CMK (cell line): Measurements from ENCODE around the gene PTH2R.
A peak's percentile ranks its signal among the peaks of the same experiment; 100 is the strongest.
"Not testable (repeated sequence)": the region's sequence is repeated elsewhere in the genome, so short reads cannot be mapped to it uniquely, and the experiment has no call there.

Source experiments
- DNase-seq: peaks from one replicate; pipeline ENCODE4 v3.0.0-alpha.2; 2010; ENCODE audit warnings: low read depth

PTH2R gene

GRCh38 chr2:208406474-208407451, at the start of gene PTH2R:
Gene PTH2R (plus strand): TSS chr2:208406792. CDS start chr2:208407044, 252 bp downstream.
- no peak for DNase-seq

GRCh38 chr2:208356846-208357574, 49.6 kb upstream of the PTH2R start:
- DNase-seq: no peak

GRCh38 chr2:208358758-208359631, 47.6 kb upstream of the PTH2R start:
- peak; percentile 96 for DNase-seq

- peak; percentile 96 for DNase-seq
Measured at GRCh38 chr2:208359632-208359986, 47.0 kb upstream of the PTH2R start.

- no peak for DNase-seq
Measured at GRCh38 chr2:208360259-208361076, 46.1 kb upstream of the PTH2R start.

- no peak for DNase-seq
Measured at GRCh38 chr2:208361077-208361441, 45.5 kb upstream of the PTH2R start.

GRCh38 chr2:208363485-208363884, 43.1 kb upstream of the PTH2R start:
- peak; percentile 21 for DNase-seq

GRCh38 chr2:208366215-208367127, 40.1 kb upstream of the PTH2R start:
- DNase-seq: no peak

GRCh38 chr2:208369091-208369490, 37.5 kb upstream of the PTH2R start:
- DNase-seq: no peak

GRCh38 chr2:208370881-208371633, 35.5 kb upstream of the PTH2R start:
- DNase-seq: no peak

- DNase-seq: no peak
Measured at GRCh38 chr2:208371634-208371935, 35.0 kb upstream of the PTH2R start.

GRCh38 chr2:208373460-208374089, 33.0 kb upstream of the PTH2R start:
- no peak for DNase-seq

- DNase-seq: no peak
Measured at GRCh38 chr2:208375491-208376068, 31.0 kb upstream of the PTH2R start.

GRCh38 chr2:208377344-208377860, 29.2 kb upstream of the PTH2R start:
- DNase-seq: not testable (repeated sequence)

- no peak for DNase-seq
Measured at GRCh38 chr2:208379192-208379591, 27.4 kb upstream of the PTH2R start.

- DNase-seq: no peak
Measured at GRCh38 chr2:208384637-208385036, 22.0 kb upstream of the PTH2R start.

GRCh38 chr2:208386541-208386940, 20.1 kb upstream of the PTH2R start:
- DNase-seq: no peak

GRCh38 chr2:208389940-208390339, 16.7 kb upstream of the PTH2R start:
- DNase-seq: no peak

- no peak for DNase-seq
Measured at GRCh38 chr2:208392300-208392699, 14.3 kb upstream of the PTH2R start.
